HUES64 (cell line): ENCODE measurements around the gene WBP11.
"Not testable (repeated sequence)": the region's sequence is repeated elsewhere in the genome, so short reads cannot be mapped to it uniquely, and the experiment has no call there.

Experiments
- H3K27ac ChIP-seq: 2 replicates; pipeline ENCODE4 v1.7.0; 2013; ENCODE audit warnings: low read depth, low read length, inconsistent platforms
- H3K27me3 ChIP-seq: 2 replicates; pipeline ENCODE4 v1.6.1; 2013; ENCODE audit warnings: mild to moderate bottlenecking, low read length; ENCODE audit not compliant: insufficient read depth
- H3K36me3 ChIP-seq: 2 replicates; pipeline ENCODE4 v1.6.1; 2013; ENCODE audit warnings: mild to moderate bottlenecking, low read length; ENCODE audit not compliant: insufficient read depth
- H3K4me1 ChIP-seq: 2 replicates; pipeline ENCODE4 v1.6.1; 2013; ENCODE audit warnings: mild to moderate bottlenecking, low read length, moderate library complexity; ENCODE audit not compliant: insufficient read depth
- H3K4me3 ChIP-seq: 2 replicates; pipeline ENCODE4 v1.5.1; 2013; ENCODE audit warnings: mild to moderate bottlenecking, low read length, moderate library complexity
- H3K9ac ChIP-seq: 2 replicates; pipeline ENCODE4 v1.6.1; 2013; ENCODE audit warnings: mild to moderate bottlenecking, low read depth, low read length
- H3K9me3 ChIP-seq: 2 replicates; pipeline ENCODE4 v1.6.1; 2013; ENCODE audit warnings: low read depth, low read length; ENCODE audit not compliant: insufficient read depth
- WGBS: fragments of 150-250, 120-280 bp; methylation state at CpG from one replicate; pipeline ENCODE4 v1.1.7; 2013; ENCODE audit warnings: missing lambda C conversion rate; 5-methylcytosine and 5-hydroxymethylcytosine counted together

The WBP11 gene

GRCh38 chr12:14759711-14760280, 43.5 kb downstream of the WBP11 start:
- H3K4me1 ChIP-seq, H3K9ac ChIP-seq, H3K27me3 ChIP-seq, H3K4me3 ChIP-seq, H3K36me3 ChIP-seq, H3K27ac ChIP-seq, H3K9me3 ChIP-seq: not testable (repeated sequence)
- 93% methylated on average over 6 of the region's 6 CpGs for WGBS

- Histone ChIP-seq H3K9ac (no peak overlapping the region), H3K27me3 (no peaks in the 10 kb centered on the region), H3K4me1 (peaks cover 7% of the 10 kb centered on the region; the same call in 1 of the 2 replicates), H3K27ac (no peak overlapping the region), H3K36me3 (no peaks in the 10 kb centered on the region), H3K9me3 (0 out of 2 replicates have a peak, but pooled peaks cover 6% of the 10 kb centered on the region), H3K4me3 (peak overlapping the region; percentile 26)
- WGBS, result 50% methylated on average over 17 of the region's 17 CpGs
Observed at GRCh38 chr12:14756334-14757143, 46.7 kb downstream of the WBP11 start.

- Histone ChIP-seq H3K27ac (no peak overlapping the region), H3K36me3 (no peaks in the 10 kb centered on the region), H3K4me3 (no peak overlapping the region), H3K9me3 (no peaks in the 10 kb centered on the region), H3K9ac (no peak overlapping the region), H3K4me1 (peaks cover 7% of the 10 kb centered on the region; the same call in 1 of the 2 replicates), H3K27me3 (no peaks in the 10 kb centered on the region)
Observed at GRCh38 chr12:14751986-14752385, 51.3 kb downstream of the WBP11 start.

GRCh38 chr12:14743061-14743460, 60.2 kb downstream of the WBP11 start:
- H3K27me3 ChIP-seq, result no peaks in the 10 kb centered on the region
- H3K9ac ChIP-seq, result no peak overlapping the region
- H3K4me3 ChIP-seq, result no peak overlapping the region
- H3K36me3 ChIP-seq, result no peaks in the 10 kb centered on the region; the same call in none of the 2 replicates
- H3K27ac ChIP-seq, result no peak overlapping the region
- peaks cover 39% of the 10 kb centered on the region for H3K9me3 ChIP-seq
- no peaks in the 10 kb centered on the region for H3K4me1 ChIP-seq
- WGBS, result 93% methylated on average over 1 of the region's 1 CpG

- no peak overlapping the region for H3K9ac ChIP-seq
- no peak overlapping the region for H3K27ac ChIP-seq
- WGBS, result 100% methylated on average over 1 of the region's 2 CpGs
- H3K27me3 ChIP-seq, result no peaks in the 10 kb centered on the region
- H3K4me3 ChIP-seq, result no peak overlapping the region
- H3K36me3 ChIP-seq, result no peaks in the 10 kb centered on the region; the same call in none of the 2 replicates
- no peaks in the 10 kb centered on the region for H3K4me1 ChIP-seq
- H3K9me3 ChIP-seq, result peaks cover 39% of the 10 kb centered on the region
Observed at GRCh38 chr12:14741942-14742341, 61.3 kb downstream of the WBP11 start.

- peaks cover 39% of the 10 kb centered on the region for H3K9me3 ChIP-seq
- H3K27ac ChIP-seq, result no peak overlapping the region
- no peaks in the 10 kb centered on the region; the same call in none of the 2 replicates for H3K36me3 ChIP-seq
- H3K4me3 ChIP-seq, result no peak overlapping the region
- no peak overlapping the region for H3K9ac ChIP-seq
- H3K27me3 ChIP-seq, result no peaks in the 10 kb centered on the region
- H3K4me1 ChIP-seq, result no peaks in the 10 kb centered on the region
- WGBS, result 94% methylated on average over 4 of the region's 4 CpGs
Observed at GRCh38 chr12:14741153-14741552, 62.1 kb downstream of the WBP11 start.

GRCh38 chr12:14736441-14736840, 66.8 kb downstream of the WBP11 start:
- WGBS, result 95% methylated on average over 16 of the region's 16 CpGs
- not testable (repeated sequence) for H3K4me3 ChIP-seq, H3K27me3 ChIP-seq, H3K27ac ChIP-seq, H3K36me3 ChIP-seq, H3K9ac ChIP-seq, H3K4me1 ChIP-seq, H3K9me3 ChIP-seq
